Breast epithelium (tissue), 3 donors: ENCODE results near the gene RIPOR1.
"Not testable (repeated sequence)": the region's sequence is repeated elsewhere in the genome, so short reads cannot be mapped to it uniquely, and the experiment has no call there.

Source experiments
- CTCF ChIP-seq, 3 donors: fragments of 450-650 bp; IDR thresholded peaks; one replicate each; pipeline ENCODE4 v1.5.1; 2016 to 2017; ENCODE audit warnings: antibody characterized with exemption in 3 of 3, mild to moderate bottlenecking in 3 of 3, moderate library complexity in 3 of 3
- POLR2A ChIP-seq: fragments of 450-650 bp; IDR thresholded peaks from one replicate; pipeline ENCODE4 v1.6.1; 2016; ENCODE audit warnings: antibody characterized with exemption, mild to moderate bottlenecking, moderate library complexity

GRCh38 chr16:67533987-67534386, 5.4 kb downstream of the RIPOR1 start:
- not testable (repeated sequence) for TF ChIP-seq CTCF (IDR thresholded peaks at IDR 0.05); POLR2A
